SIG-M5 (cell line): Measurements from ENCODE around the gene MIPOL1.
"Not testable (repeated sequence)": the region's sequence is repeated elsewhere in the genome, so short reads cannot be mapped to it uniquely, and the experiment has no call there.

Source experiments
- DNase-seq: peaks from one replicate; lab custom pipeline; 2025; lab: John Stamatoyannopoulos, UW

Gene MIPOL1, protein sequence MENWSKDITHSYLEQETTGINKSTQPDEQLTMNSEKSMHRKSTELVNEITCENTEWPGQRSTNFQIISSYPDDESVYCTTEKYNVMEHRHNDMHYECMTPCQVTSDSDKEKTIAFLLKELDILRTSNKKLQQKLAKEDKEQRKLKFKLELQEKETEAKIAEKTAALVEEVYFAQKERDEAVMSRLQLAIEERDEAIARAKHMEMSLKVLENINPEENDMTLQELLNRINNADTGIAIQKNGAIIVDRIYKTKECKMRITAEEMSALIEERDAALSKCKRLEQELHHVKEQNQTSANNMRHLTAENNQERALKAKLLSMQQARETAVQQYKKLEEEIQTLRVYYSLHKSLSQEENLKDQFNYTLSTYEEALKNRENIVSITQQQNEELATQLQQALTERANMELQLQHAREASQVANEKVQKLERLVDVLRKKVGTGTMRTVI

DNA sequence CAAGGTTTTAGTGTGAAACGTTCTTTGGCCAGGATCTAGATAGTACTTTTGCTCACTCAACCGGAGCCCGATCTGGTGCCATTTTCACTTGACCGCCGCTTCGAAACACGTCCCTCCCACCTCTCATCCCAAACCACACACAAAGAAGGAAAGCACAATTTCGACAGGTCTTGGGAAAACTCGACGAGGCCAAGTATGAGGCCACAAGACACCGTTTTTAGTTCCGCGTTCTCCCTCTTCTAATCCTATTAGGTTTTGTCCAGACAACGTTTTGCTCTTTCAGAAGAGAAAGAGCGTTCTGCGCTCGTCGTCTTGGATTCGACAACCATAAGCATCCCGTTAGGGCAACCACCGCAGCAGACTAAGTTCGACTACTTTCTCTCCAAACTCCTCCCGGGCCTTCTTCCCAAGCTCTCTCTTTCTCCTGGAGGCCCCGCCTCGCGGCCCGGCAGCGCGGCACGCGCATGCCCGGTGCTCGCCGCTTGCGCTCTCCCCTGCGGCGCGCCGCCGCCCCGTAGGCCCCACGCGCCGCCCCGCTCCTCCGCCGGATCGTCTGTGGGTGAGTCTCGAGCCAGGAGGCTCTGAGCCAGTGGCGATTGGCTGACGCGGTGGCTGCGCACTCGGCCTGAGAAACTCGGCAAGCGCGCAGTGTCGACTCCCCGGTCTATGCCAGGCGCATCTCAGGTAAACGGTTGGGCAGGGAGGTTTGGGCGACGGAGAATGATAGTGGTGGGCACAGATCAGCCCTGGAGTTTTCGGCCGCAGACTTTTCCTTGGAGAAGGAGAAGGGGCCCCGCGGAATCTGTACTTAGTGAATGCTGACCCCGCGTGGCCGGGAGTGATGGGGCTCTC lies at the start of gene MIPOL1:
Gene MIPOL1 (plus strand): TSS at position 517 of the 852 bp plus-strand sequence. CDS start 49,952 bp downstream, outside the sequence.
- no peak for DNase-seq

DNA sequence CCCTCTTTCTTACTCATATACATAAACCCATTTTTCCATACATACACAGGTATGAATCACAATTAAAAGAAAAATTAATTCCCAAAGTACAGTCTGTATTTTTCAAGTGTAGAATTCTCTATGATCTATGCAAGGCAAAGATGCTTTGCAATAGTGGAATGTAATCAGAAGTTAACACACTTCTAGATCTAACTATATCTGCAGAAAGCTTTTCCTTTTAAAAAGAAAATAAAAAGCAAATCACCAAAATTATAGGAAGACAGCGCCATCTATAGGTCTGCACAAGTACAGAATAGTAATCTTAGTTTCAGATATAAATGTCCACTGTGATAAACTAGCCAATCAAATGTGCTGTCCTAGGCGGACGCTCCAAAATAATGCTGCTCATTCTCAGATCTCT lies 47.3 kb upstream of the MIPOL1 start:
- DNase-seq, result no peak

DNA sequence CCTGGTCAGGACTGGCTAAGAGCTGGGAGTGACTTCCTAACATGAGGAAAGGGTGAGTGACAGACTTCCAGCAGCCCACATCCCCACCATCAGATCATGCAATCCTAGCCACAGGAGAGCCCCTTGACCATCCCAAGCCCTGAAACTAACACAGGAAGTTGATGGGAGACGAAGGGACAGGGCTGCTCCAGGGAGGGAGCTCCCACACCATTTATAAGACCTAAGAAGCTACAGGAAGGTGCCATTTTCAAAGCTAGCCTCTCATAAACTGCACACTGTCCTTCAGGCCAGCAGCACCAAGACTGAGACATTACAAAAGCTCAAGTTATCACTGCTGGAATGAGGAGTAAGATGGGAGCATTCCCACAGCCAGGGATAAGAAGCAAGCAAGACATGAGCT lies 44.7 kb upstream of the MIPOL1 start:
- no peak for DNase-seq

DNA sequence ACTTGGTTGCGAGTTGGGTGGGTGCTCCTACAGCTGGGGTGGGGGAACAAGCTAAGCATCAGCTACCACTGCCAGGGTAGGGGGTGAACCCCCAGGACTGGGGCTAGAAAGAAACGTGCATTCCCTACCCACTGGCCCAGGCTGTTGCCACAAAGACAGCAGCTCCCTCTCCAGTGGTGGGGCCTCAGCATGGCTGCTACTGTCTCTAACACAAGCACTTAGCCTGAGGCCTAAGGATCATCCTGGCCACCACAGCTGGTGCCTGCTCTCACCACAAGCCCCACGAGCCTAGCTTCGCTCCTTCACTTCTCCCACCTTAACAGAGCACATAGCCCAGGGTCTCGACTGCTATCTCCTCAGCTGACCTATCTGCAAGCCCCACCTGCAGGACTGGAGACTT lies 44.3 kb upstream of the MIPOL1 start:
- no peak for DNase-seq

DNA sequence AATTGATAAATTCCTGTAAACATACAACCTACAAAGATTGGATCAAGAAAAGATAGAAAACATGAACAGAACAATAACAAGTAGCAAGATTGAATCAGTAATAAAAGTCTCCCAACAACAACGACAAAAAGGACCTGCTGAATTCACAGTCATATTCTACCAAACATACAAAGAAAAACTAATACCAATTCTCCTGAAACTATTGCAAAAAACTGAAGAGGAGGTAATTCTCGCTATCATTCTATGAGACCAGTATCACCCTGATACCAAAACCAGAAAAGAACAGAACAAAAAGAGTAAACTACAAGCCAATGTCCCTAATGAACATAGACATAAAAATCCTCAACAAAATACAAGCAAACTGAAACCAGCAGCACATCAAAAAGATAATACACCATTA lies 39.8 kb upstream of the MIPOL1 start:
- no peak for DNase-seq

DNA sequence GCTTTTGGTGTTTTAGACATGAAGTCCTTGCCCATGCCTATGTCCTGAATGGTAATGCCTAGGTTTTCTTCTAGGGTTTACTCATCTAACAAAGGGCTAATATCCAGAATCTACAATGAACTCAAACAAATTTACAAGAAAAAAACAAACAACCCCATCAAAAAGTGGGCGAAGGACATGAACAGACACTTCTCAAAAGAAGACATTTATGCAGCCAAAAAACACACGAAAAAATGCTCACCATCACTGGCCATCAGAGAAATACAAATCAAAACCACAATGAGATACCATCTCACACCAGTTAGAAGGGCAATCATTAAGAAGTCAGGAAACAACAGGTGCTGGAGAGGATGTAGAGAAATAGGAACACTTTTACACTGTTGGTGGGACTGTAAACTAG lies 35.4 kb upstream of the MIPOL1 start:
- DNase-seq, result not testable (repeated sequence)

DNA sequence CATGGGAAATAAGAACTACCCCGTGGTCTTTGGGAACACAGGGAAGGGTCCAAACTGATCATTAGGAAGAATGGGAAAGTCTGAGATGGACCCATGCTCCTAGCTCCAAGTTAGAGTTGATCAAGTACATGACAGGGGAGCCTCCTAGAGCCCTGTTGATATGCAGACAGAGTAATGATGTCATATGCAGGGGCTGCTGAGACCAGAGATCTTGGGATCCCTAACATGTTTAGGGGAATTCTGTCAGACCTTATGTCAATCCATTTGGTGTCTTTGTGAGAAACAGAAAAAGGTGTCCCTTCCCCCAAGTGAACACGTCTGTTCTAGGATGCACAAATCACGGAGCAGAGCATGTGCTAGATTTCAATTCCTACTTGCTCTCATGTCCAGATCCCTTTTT lies 31.9 kb upstream of the MIPOL1 start:
- no peak for DNase-seq

DNA sequence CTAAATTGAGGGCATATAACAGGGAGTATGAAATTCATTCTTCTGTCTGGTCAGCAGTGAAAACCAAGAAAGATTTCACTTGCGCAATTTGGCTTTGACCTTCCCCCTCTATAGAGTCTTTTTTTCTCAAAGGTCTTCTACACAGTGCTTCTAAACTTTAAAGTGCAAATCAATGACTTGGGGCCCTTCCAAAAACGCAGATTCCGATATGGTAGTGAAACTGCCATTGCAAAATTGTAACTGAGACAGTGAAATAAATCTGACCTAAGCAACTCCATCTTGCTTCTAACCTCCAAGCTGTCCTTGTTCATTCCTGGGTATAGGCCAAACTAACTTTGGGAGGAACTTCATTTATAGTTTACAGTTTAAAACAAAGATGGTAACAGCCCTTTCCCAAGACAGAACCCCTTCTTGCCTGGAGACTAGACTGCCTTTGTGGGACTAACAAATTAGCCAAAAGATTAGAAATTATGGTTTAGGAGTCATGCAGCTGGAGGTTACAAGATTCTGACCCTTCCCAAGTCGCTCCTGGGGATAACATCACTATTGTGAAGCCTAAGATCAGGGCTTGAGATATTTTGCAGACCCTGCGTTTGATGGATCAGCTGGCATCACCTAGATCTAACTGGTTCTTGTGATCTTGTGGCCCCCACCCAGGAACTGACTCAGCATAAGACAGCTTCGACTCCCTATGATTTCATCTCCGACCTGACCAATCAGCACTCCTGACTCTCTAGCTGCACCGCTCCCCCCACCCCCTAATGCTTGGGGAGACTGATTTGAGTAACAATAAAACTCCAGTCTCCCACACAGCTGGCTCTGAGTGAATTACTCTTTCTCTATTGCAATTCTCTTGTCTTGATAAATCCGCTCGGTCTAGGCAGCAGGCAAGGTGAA lies 30.3 kb upstream of the MIPOL1 start:
- no peak for DNase-seq

DNA sequence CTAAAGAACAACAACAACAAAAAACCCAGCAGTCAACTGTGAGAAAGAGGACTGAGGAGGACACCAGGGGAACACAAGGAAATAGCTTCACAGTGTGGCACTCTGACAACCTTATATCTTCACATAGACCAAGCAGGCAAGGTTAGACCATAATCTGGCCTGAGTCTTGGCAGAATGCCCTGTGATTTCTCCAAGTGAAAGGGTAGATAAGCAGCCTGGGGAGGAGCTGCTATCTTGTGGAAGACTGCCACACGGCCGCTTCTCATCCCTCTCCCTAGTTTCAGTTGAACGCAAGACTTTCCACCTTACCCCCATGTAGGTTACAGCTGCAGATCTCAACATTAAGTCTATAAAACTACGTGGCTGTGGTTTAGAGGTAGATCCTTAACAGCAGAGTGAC lies 29.0 kb upstream of the MIPOL1 start:
- DNase-seq, result no peak

DNA sequence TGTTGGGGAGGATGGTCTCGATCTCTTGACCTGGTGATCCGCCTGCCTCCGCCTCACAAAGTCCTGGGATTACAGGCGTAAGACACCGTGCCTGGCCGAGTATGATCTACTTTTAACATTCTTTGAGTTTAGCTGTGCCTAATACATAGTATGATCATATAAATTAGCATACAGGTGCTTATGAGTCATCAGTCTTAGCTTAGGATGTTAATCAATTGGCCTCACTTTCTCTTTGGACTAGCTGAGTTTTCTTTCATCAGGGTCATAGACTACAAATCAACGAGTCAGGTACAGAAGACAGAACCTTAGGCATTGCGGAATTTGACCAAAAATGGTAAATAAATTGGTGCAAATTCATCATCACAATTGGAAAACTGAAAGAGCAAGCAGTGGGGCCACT lies 27.5 kb upstream of the MIPOL1 start:
- no peak for DNase-seq

DNA sequence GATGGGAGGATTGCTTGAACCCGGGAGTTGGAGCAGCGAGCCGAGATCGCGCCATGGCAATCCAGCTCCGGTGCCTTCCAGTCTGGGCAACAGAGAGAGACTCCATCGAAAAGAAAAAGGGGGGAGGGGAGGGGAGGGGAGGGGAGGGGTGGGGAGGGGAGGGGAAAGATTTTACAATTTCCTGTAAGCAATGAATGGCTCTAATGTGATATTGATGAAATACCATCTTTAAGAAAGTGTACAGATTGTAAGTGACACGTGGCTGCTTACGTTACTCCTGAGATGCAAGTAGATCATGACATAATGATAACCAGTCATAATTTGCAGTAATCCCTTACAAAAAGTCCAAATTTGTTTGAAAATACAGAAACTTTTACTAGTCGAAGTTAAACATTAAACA lies 26.7 kb upstream of the MIPOL1 start:
- DNase-seq, result no peak

DNA sequence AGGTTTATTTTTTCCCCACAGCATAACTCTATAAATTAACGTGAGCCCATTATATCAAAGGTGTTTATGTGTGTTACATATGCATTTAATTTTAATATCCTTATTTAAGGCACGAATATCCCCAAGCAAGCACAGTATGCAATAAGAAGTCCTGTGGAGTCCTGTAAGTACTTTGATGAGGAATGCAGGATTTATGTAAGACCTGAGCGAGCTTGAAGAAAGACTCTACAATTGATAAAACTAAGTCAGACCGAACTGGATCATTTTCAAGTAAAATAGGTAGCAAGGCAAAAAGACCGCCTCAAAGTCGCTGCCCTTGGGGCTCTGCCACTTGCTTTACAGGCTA lies 26.1 kb upstream of the MIPOL1 start:
- no peak for DNase-seq

DNA sequence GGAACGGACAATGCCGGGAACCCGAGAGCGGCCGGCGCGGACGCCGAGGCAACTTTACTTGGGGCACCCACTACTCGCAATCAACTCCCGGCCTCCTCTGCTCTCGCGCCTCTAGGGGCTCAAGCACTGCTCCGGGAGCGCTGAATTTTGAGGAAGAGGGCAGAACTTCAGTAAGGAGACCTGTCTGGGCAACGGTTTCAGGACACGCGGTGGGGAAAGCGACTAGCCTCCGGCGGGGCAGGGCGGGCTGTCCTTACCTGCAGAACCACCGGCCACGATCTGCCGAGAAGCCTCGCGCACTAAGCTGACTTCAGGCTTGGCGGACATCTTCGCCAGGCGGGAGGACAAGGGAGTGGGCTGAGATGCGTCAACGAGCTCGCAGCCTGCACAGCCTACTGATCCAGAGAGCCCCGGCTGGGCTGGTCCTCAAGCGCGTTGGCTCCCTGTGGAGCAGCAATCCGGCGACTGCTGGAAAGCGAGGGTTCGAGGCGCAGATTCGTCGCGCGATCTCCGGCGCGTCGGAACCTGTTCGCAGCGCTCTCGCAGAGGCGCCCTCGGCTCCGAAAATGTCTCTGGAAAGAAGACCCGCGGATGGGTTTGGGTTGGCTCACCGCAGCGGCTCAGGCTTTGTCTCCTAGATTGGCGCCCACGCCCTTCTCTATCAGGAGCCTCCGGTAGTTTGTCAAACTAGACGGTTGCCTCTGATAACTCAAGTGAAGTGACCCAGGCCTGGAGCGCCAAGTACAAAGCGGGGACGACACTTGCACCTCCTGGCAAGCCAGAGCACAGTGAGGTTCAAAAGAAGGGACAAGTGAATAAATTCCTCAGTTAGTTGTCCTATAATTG lies 25.5 kb upstream of the MIPOL1 start, which contains the start of gene SLC25A21:
Gene SLC25A21 (minus strand): TSS at position 583 of the 846 bp plus-strand sequence.
- no peak for DNase-seq

DNA sequence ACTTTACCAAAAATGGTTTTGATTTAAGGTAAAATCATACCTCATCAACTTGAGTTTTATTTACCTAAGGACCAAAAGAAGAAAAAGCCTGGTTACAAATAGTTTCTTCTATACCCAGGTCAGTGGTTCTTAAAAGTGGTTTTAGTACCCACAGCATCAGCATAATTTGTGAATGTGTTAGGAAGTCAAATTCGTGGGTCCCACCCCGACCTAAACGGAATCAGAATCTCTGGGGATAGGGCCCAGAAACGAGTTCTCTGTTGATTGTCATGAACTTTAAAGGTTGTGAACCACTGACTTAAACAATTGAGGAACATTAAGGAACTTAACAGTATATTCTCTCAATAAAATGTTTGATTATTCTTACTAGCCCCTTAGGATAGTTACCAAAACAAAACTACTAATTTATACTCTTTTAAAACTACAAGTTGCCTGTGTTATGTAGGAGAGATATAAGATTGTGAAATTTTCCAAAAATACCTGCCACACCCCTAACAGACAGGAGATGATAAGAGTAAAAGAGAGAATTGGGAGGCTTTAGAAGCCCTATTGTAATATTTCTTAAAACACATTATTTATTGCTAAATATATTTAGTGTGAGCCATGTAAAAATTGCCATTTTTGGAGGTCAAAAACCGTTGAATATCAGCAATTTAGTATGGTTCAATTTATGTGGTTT lies 24.7 kb upstream of the MIPOL1 start:
- DNase-seq, result no peak

DNA sequence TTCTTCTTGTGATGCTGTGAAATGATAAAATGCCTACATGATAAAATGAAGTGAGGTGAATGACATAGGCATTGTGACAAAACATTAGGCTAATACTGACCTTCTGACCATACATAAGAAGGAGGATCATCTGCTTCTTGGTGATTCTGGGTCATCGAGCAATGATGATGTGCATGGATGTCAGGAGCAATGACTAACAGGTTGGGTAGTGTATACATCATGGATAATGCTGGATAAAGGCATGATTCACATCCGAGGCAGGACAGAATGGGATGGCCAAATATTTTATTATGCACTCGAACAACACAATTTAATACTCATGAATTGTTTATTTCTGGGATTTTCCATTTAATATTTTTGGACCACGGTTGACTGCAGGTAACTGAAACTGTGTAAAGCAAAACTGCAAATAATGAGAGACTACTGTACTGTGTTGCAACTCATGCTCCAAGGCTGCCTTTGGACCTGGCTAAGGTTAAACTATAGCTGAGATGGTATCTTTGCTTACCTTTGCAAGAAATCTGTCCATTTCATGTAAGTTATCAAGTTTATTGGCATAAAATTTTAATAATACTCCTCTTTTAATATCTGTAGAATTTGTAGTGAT lies 17.7 kb upstream of the MIPOL1 start:
- no peak for DNase-seq

DNA sequence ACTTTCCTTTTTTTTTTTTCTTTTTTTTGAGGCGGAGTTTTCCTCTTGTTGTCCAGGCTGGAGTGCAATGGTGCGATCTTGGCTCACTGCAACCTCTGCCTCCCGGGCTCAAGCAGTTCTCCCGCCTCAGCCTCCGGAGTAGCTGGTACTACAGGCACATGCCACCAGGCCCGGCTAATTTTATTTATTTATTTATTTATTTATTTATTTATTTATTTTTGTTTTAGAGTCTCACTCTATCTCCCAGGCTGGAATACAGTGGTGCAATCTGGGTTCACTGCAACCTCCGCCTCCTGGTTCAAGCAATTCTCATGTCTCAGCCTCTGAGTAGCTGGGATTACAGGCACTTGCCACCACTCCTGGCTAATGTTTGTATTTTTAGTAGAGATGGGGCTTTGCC lies 16.9 kb upstream of the MIPOL1 start:
- not testable (repeated sequence) for DNase-seq

DNA sequence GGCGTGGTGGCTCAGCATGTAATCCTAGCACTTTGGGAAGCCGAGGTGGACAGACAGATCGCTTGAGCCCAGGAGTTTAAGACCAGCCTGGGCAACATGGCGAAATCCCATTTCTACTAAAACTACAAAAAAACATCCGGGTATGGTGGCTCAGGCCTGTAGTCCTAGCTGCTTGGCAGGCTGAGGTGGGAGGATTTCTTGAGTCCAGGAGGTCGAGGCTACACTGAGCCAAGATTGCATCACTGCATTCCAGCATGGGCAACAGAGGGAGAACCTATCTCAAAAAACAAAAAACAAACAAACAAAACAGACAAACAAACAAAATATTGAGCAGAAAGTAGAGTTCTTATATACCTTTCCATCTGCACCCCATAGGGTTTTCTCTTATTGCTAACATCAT lies 16.3 kb upstream of the MIPOL1 start:
- no peak for DNase-seq

DNA sequence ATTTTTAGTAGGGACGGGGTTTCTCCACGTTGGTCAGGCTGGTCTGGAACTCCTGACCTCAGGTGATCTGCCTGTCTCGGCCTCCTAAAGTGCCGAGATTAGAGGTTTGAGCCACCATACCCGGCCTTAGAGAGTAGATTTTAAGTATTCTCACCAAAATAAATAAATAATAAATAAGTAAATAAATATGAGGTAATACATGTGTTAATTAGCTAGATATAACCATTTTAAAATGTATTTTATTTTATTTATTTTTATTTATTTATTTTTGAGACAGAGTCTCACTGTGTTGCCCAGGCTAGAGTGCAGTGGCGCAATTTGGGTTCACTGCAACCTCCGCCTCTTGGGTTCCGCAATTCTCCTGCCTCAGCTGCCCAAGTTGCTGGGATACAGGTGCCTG lies 13.2 kb upstream of the MIPOL1 start:
- DNase-seq, result not testable (repeated sequence)

DNA sequence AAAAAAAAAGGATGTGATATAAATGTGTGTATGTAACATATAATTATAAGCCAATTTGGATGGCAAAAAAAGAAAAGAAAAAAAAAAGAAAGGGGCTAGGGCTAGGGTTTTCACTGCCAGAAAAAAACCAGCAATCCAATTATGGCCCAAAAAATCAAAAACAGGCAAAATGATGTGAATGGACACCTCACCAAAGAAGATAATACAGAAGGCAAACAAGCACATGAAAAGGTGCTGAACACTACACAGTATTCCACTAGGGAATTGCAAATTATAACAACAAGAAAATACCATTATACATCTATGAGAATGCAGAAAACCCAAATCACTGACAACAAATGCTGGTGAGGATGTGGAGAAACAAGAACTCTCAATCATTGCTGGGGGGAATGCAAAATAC lies 12.1 kb upstream of the MIPOL1 start:
- DNase-seq, result no peak

DNA sequence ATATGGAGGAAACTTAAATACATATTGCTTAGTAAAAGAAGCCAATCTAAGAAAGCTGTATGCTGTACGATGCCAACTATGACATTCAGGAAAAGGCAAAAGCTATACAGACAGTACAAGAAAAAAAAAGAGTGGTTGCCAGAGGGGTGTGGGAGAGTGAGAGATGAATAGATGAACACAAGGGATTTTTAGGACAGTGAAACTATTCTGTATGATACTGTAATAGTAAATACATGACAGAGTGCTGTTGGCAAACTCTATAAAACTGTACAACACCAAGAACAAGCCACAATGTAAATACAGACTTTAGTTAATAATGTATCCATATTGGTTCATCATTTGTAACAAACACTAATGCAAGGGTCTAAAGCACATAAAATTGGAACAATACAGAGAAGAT lies 10.9 kb upstream of the MIPOL1 start:
- no peak for DNase-seq
